Thoracic aorta (tissue), 2 donors: ENCODE data around the gene KCNAB1. TPM values are rescaled to one million over a fixed set of nuclear protein-coding genes. Genes with fewer than 3 reads are reported as not detected.
"Not testable (repeated sequence)": the region's sequence is repeated elsewhere in the genome, so short reads cannot be mapped to it uniquely, and the experiment has no call there.

ENCODE experiments used
- ATAC-seq: fragments of 150-250 bp; one replicate; pipeline ENCODE4 v1.8.0; 2017; ENCODE audit warnings: low read depth; ENCODE audit not compliant: insufficient number of reproducible peaks, low FRiP score
- DNase-seq: peaks from one replicate; pipeline ENCODE4 v3.0.0-alpha.2; 2020; ENCODE audit warnings: low spot score
- H3K27ac ChIP-seq, 2 donors: fragments of 200-600 bp; sonication (generic); 1 replicate in 1 of 2; 2 replicates in 1 of 2; pipeline ENCODE4 v1.5.1; 2016; ENCODE audit warnings: mild to moderate bottlenecking in 2 of 2, moderate library complexity in 2 of 2
- H3K27me3 ChIP-seq: fragments of 200-600 bp; sonication (generic); replicated peaks from 2 replicates; pipeline ENCODE4 v1.6.0; 2016; ENCODE audit warnings: mild to moderate bottlenecking; ENCODE audit not compliant: insufficient read depth
- H3K36me3 ChIP-seq: fragments of 200-600 bp; sonication (generic); one replicate; pipeline ENCODE4 v1.5.1; 2016
- H3K4me1 ChIP-seq, 2 donors: fragments of 200-600 bp; sonication (generic); 1 replicate in 1 of 2; 2 replicates in 1 of 2; pipeline versions ENCODE4 v1.5.1 to v1.6.0; 2016; ENCODE audit warnings: low read depth in 2 of 2, mild to moderate bottlenecking in 1 of 2; ENCODE audit not compliant: control insufficient read depth in 1 of 2
- H3K4me3 ChIP-seq: fragments of 200-600 bp; sonication (generic); 2 replicates; pipeline ENCODE4 v1.5.1; 2016; ENCODE audit warnings: mild to moderate bottlenecking
- H3K9me3 ChIP-seq: fragments of 200-600 bp; sonication (generic); 2 replicates; pipeline ENCODE4 v1.5.1; 2016
- CTCF ChIP-seq: fragments of 200-600 bp; sonication (generic); IDR thresholded peaks from one replicate; pipeline ENCODE4 v1.5.1; 2019; ENCODE audit warnings: antibody characterized with exemption
- total RNA-seq, 2 donors: library from RNA; depleted of rRNA; stranded (reverse); fragments of >200 nt; gene quantifications; one replicate each; pipeline versions ENCODE4 v1.1.0 to v1.2.3, GENCODE V29; 2016

Gene KCNAB1
- total RNA-seq, 2 donors from 2014 or later: 12.2 to 14.2 TPM

GRCh38 chr3:156184156-156184555, 63.8 kb downstream of the KCNAB1 start:
- no peak for DNase-seq
- no peak for TF ChIP-seq CTCF
- no peak for ATAC-seq

GRCh38 chr3:156187146-156187769, 66.9 kb downstream of the KCNAB1 start:
- ATAC-seq (no peak), DNase-seq (no peak)
- Histone ChIP-seq H3K4me3 (no peak overlapping the region), H3K27me3 (no peaks in the 10 kb centered on the region), H3K27ac (no peak overlapping the region), H3K9me3 (no peaks in the 10 kb centered on the region), H3K36me3 (no peaks in the 10 kb centered on the region), H3K4me1 (peaks cover 0 to 5% of the 10 kb centered on the region in 2 donors)
- no peak for TF ChIP-seq CTCF

More at GRCh38 chr3:156184156-156184555, 63.8 kb downstream of the KCNAB1 start:
- Histone ChIP-seq H3K4me1 (no peaks in the 10 kb centered on the region), H3K27me3 (no peaks in the 10 kb centered on the region), H3K36me3 (no peaks in the 10 kb centered on the region), H3K27ac (no peak overlapping the region), H3K4me3 (no peak overlapping the region), H3K9me3 (no peaks in the 10 kb centered on the region)

GRCh38 chr3:156188757-156189156, 68.4 kb downstream of the KCNAB1 start:
- H3K36me3 ChIP-seq: no peaks in the 10 kb centered on the region
- peaks cover 0 to 5% of the 10 kb centered on the region in 2 donors for H3K4me1 ChIP-seq
- no peaks in the 10 kb centered on the region for H3K9me3 ChIP-seq
- no peak for DNase-seq
- no peak overlapping the region for H3K27ac ChIP-seq
- H3K27me3 ChIP-seq: no peaks in the 10 kb centered on the region
- H3K4me3 ChIP-seq: no peak overlapping the region
- no peak for ATAC-seq
- no peak for TF ChIP-seq CTCF

GRCh38 chr3:156189927-156190326, 69.5 kb downstream of the KCNAB1 start:
- no peak for TF ChIP-seq CTCF
- Histone ChIP-seq H3K36me3 (no peaks in the 10 kb centered on the region), H3K27ac (no peak overlapping the region), H3K4me1 (peaks cover 0 to 5% of the 10 kb centered on the region in 2 donors), H3K4me3 (no peak overlapping the region), H3K27me3 (no peaks in the 10 kb centered on the region), H3K9me3 (peaks cover 2% of the 10 kb centered on the region)
- ATAC-seq (no peak), DNase-seq (no peak)

- H3K27ac ChIP-seq, H3K4me1 ChIP-seq, H3K4me3 ChIP-seq, H3K27me3 ChIP-seq, ATAC-seq, DNase-seq, H3K9me3 ChIP-seq, H3K36me3 ChIP-seq: not testable (repeated sequence)
These were observed 74.6 kb downstream of the KCNAB1 start for GRCh38 chr3:156194945-156195344.

GRCh38 chr3:156197152-156197551, 76.8 kb downstream of the KCNAB1 start:
- not testable (repeated sequence) for H3K36me3 ChIP-seq, H3K27me3 ChIP-seq, H3K4me1 ChIP-seq, H3K9me3 ChIP-seq, ATAC-seq, H3K27ac ChIP-seq, DNase-seq, H3K4me3 ChIP-seq
